ENCODE data around the gene FSTL4. TPM values are rescaled to one million over a fixed set of nuclear protein-coding genes. Genes with fewer than 3 reads are reported as not detected.

Gene FSTL4
- total RNA-seq, 1 experiment from 2014 or later: not detected

DNA sequence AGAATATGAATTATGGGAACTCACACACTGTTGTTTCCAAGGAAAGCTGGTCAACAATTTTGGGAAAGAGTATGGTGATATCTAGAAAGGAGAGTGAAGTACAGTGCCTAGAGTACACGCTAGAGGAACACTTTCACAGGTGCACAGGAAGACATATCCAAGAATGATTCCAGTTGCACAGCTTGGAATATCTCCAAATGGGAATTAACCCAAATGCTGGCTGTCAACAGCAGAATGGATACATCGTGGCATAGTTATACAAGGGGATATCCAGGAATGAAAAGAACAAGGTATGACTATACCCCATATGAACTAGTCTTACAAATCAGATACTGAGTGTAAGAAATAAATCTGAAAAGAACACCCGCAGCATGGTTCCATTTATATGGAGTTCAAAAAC is 231.3 kb downstream of the FSTL4 start:
- H3K36me3 Mint-ChIP-seq (ENCODE audit: insufficient read depth, unreplicated experiment): no peaks in the 10 kb centered on the region
- BruUV-seq (replicated peaks): no TSS peak
- H3K27ac Mint-ChIP-seq (ENCODE audit: unreplicated experiment): no peak overlapping the region
- CTCF ChIA-PET: interaction anchor here (0.6 kb wide), 1 partner anchor 845 kb away, joined by 3 read pairs; the partner anchor contains the start of gene PPP2CA
- TF ChIP-seq, protein P1, sequence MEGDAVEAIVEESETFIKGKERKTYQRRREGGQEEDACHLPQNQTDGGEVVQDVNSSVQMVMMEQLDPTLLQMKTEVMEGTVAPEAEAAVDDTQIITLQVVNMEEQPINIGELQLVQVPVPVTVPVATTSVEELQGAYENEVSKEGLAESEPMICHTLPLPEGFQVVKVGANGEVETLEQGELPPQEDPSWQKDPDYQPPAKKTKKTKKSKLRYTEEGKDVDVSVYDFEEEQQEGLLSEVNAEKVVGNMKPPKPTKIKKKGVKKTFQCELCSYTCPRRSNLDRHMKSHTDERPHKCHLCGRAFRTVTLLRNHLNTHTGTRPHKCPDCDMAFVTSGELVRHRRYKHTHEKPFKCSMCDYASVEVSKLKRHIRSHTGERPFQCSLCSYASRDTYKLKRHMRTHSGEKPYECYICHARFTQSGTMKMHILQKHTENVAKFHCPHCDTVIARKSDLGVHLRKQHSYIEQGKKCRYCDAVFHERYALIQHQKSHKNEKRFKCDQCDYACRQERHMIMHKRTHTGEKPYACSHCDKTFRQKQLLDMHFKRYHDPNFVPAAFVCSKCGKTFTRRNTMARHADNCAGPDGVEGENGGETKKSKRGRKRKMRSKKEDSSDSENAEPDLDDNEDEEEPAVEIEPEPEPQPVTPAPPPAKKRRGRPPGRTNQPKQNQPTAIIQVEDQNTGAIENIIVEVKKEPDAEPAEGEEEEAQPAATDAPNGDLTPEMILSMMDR (IDR thresholded peaks at IDR 0.05; ENCODE audit: unreplicated experiment): no peak
- no peak for DNase-seq
- H3K4me3 Mint-ChIP-seq (ENCODE audit: low read depth, unreplicated experiment): no peak overlapping the region
- H3K9me3 Mint-ChIP-seq (ENCODE audit: low read depth, unreplicated experiment): peaks cover 5% of the 10 kb centered on the region
- intact Hi-C loops (cut with micrococcal nuclease; ENCODE audit: unreplicated experiment): no loop called here
- peaks cover 95% of the 10 kb centered on the region for H3K27me3 Mint-ChIP-seq (ENCODE audit: unreplicated experiment)
- no peaks in the 10 kb centered on the region for H3K4me1 Mint-ChIP-seq (ENCODE audit: low read depth, unreplicated experiment)

DNA sequence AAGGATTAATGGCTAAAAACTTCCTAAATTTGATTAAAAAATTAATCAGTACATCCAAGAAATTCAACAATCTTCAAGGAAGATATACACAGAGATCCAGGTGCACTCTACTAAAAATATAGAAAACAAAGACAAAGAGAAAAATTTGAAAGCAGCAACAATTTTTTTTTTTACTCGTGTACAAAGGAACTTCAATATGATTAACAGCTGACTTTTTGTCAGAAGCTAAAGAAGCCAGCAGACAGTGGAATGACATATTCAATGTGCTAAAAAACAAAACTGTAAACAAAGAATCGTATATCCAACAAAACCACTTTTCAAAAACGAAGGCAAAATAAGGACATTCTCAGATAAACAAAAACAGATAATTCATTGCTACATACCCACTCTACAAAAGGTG is 234.6 kb downstream of the FSTL4 start:
- BruUV-seq (replicated peaks): no TSS peak
- DNase-seq: no peak
- peaks cover 94% of the 10 kb centered on the region for H3K27me3 Mint-ChIP-seq (ENCODE audit: unreplicated experiment)
- TF ChIP-seq, protein P1 (IDR thresholded peaks at IDR 0.05; ENCODE audit: unreplicated experiment): no peak
- H3K36me3 Mint-ChIP-seq (ENCODE audit: insufficient read depth, unreplicated experiment): no peaks in the 10 kb centered on the region
- no peaks in the 10 kb centered on the region for H3K4me1 Mint-ChIP-seq (ENCODE audit: low read depth, unreplicated experiment)
- H3K4me3 Mint-ChIP-seq (ENCODE audit: low read depth, unreplicated experiment): no peak overlapping the region
- intact Hi-C loops (cut with micrococcal nuclease; ENCODE audit: unreplicated experiment): no loop called here
- peaks cover 5% of the 10 kb centered on the region for H3K9me3 Mint-ChIP-seq (ENCODE audit: low read depth, unreplicated experiment)
- no peak overlapping the region for H3K27ac Mint-ChIP-seq (ENCODE audit: unreplicated experiment)
- CTCF ChIA-PET: no interaction called here

DNA sequence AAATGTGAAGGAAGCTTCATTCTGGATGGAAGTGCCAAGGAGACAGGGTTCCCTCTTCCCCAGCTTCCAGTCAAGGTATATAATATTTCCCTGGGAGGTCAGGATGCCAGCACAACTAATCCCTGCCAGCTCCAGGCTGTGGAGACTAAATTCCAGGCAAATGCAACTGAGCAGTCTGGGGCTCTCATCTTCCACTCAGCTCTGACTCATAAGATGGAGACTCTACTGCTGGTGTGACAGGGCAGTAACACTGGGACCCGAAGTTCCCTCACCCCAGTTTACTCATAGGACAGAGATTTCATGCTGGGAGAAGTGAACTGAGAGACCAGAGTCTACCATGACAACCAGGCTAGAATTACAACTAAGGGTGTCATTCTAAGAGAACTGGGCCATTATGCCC is 235.4 kb downstream of the FSTL4 start:
- DNase-seq: no peak
- TF ChIP-seq, protein P1 (IDR thresholded peaks at IDR 0.05; ENCODE audit: unreplicated experiment): no peak
- CTCF ChIA-PET: no interaction called here
- no TSS peak for BruUV-seq (replicated peaks)
- intact Hi-C loops (cut with micrococcal nuclease; ENCODE audit: unreplicated experiment): no loop called here
- Mint-ChIP-seq H3K27me3 (ENCODE audit: unreplicated experiment) (peaks cover 94% of the 10 kb centered on the region), H3K9me3 (ENCODE audit: low read depth, unreplicated experiment) (peaks cover 5% of the 10 kb centered on the region), H3K36me3 (ENCODE audit: insufficient read depth, unreplicated experiment) (no peaks in the 10 kb centered on the region), H3K27ac (ENCODE audit: unreplicated experiment) (no peak overlapping the region), H3K4me1 (ENCODE audit: low read depth, unreplicated experiment) (no peaks in the 10 kb centered on the region), H3K4me3 (ENCODE audit: low read depth, unreplicated experiment) (no peak overlapping the region)

DNA sequence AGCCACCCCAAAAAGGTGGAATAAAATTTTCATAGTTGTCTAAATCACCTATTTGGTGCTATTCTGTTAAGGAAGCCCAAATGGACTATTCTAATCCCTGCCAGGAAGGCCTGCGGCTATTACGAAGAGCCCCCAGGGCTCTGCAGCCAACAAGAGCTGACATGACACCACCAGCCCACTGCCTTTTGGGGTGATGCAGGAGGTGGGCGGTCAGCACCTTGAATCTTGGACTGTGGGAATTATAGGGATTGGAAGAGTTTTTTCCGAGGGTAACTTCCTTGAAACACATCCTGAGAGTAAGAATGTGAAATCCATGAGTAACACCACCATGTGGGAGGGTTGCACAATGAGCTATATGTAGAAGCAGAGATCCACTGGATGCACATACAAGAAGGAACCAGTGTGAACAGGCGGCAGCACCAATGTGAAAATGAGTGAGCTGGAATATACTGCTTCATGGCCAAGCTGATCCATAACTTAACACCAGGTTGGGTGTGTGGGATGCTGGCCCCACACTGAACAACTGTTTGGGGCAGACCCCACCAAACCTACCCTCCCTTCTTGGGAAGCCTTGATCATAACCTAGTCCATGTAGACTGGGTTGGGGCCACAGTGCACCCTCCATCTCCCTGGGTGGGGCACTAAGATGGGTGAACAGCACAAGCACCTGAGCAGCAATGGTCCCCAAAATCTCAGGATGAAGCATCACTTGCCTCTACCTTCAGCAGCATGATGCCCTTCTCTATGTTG is 239.0 kb downstream of the FSTL4 start:
- H3K27me3 Mint-ChIP-seq (ENCODE audit: unreplicated experiment): peaks cover 92% of the 10 kb centered on the region
- intact Hi-C loops (cut with micrococcal nuclease; ENCODE audit: unreplicated experiment): no loop called here
- no peak for DNase-seq

More for the DNA sequence above, 239.0 kb downstream of the FSTL4 start:
- Mint-ChIP-seq H3K4me3 (ENCODE audit: low read depth, unreplicated experiment) (no peak overlapping the region), H3K36me3 (ENCODE audit: insufficient read depth, unreplicated experiment) (no peaks in the 10 kb centered on the region), H3K27ac (ENCODE audit: unreplicated experiment) (no peak overlapping the region), H3K9me3 (ENCODE audit: low read depth, unreplicated experiment) (peaks cover 5% of the 10 kb centered on the region), H3K4me1 (ENCODE audit: low read depth, unreplicated experiment) (no peaks in the 10 kb centered on the region)
- TF ChIP-seq, protein P1 (IDR thresholded peaks at IDR 0.05; ENCODE audit: unreplicated experiment): no peak
- CTCF ChIA-PET: no interaction called here
- BruUV-seq (replicated peaks): no TSS peak
